Natural killer cell (primary cell): ENCODE measurements around the gene AATF. TPM values are rescaled to one million over a fixed set of nuclear protein-coding genes. Genes with fewer than 3 reads are reported as not detected.

ENCODE experiments used
- ATAC-seq, 3 donors: fragments of 150-1000 bp in 2 of 3; fragments of 200-7000 bp in 1 of 3; cut with Tn5 transposase; 1 replicate in 1 of 3; 2 replicates in 2 of 3; pipeline ENCODE4 v1.10.0; 2021; ENCODE audit warnings: mild to moderate bottlenecking in 2 of 3, moderate library complexity in 2 of 3
- DNase-seq, 2 donors: peaks; one replicate each; pipeline versions ENCODE4 v3.0.0 to v3.0.0-alpha.2; 2013 to 2021; ENCODE audit warnings: mixed read lengths in 1 of 2
- H3K27ac ChIP-seq: one replicate; pipeline ENCODE4 v1.5.1; 2013; ENCODE audit warnings: mild to moderate bottlenecking, low read length
- H3K27me3 ChIP-seq: one replicate; pipeline ENCODE4 v1.6.1; 2013; ENCODE audit warnings: low read length; ENCODE audit not compliant: control insufficient read depth, insufficient read depth
- H3K36me3 ChIP-seq: one replicate; pipeline ENCODE4 v1.6.1; 2013; ENCODE audit warnings: low read length; ENCODE audit not compliant: control insufficient read depth, insufficient read depth
- H3K4me1 ChIP-seq: one replicate; pipeline ENCODE4 v1.6.1; 2013; ENCODE audit warnings: low read length; ENCODE audit not compliant: control insufficient read depth, insufficient read depth
- H3K4me3 ChIP-seq: one replicate; pipeline ENCODE4 v1.5.1; 2013; ENCODE audit warnings: low read length
- H3K9me3 ChIP-seq: one replicate; pipeline ENCODE4 v1.6.1; 2013; ENCODE audit warnings: low read length; ENCODE audit not compliant: control insufficient read depth, insufficient read depth
- H3K27ac Mint-ChIP-seq, 2 donors: one replicate each; pipeline ENCODE4 v1.8.0; 2022; ENCODE audit warnings: mild to moderate bottlenecking in 2 of 2, mixed read lengths in 2 of 2, moderate library complexity in 1 of 2
- H3K27me3 Mint-ChIP-seq, 2 donors: one replicate each; pipeline ENCODE4 v1.8.0; 2022; ENCODE audit warnings: low read depth in 2 of 2, mixed read lengths in 2 of 2
- H3K36me3 Mint-ChIP-seq: one replicate; pipeline ENCODE4 v1.8.0; 2022; ENCODE audit warnings: mixed read lengths
- H3K4me1 Mint-ChIP-seq, 2 donors: one replicate each; pipeline ENCODE4 v1.8.0; 2022; ENCODE audit warnings: mixed read lengths in 2 of 2
- H3K4me3 Mint-ChIP-seq: one replicate; pipeline ENCODE4 v1.8.0; 2022; ENCODE audit warnings: mild to moderate bottlenecking, moderate library complexity, mixed read lengths
- H3K9me3 Mint-ChIP-seq, 2 donors: one replicate each; pipeline ENCODE4 v1.8.0; 2022; ENCODE audit warnings: mixed read lengths in 2 of 2
- CTCF ChIP-seq: fragments of 200-600 bp; IDR thresholded peaks from one replicate; pipeline ENCODE4 v1.8.0; 2022; ENCODE audit warnings: antibody characterized with exemption
- WGBS: methylation state at CpG from one replicate; pipeline ENCODE4 v1.1.7; 2013; ENCODE audit warnings: missing lambda C conversion rate; ENCODE audit not compliant: insufficient coverage; 5-methylcytosine and 5-hydroxymethylcytosine counted together
- intact Hi-C: fragments of 100-400 bp; cut with micrococcal nuclease; formaldehyde crosslinking; loops from one replicate; pipeline ENCODE4 v1.14.2; 2022
- total RNA-seq, 4 donors: library from RNA; stranded (reverse); fragments of 120-200 nt in 1 of 4; gene quantifications; one replicate each; pipeline versions ENCODE4 v1.2.3 to v1.2.4, GENCODE V29; 2013 to 2022

Gene AATF
- total RNA-seq, 3 donors from 2014 or later (not counting 1 experiment from before 2014, with no cell fraction given), result 60.1 to 67.2 (median 63.2) TPM

GRCh38 chr17:37060094-37060493 is 111.3 kb downstream of the AATF start:
- H3K36me3 Mint-ChIP-seq, result no peaks in the 10 kb centered on the region
- intact Hi-C loops, result no loop called here
- H3K27ac ChIP-seq, result no peak overlapping the region
- no peaks in the 10 kb centered on the region for H3K27me3 ChIP-seq
- H3K27ac Mint-ChIP-seq, result no peak overlapping the region
- peaks cover 15% of the 10 kb centered on the region for H3K36me3 ChIP-seq
- WGBS, result 93% methylated on average over 6 of the region's 6 CpGs
- no peaks in the 10 kb centered on the region for H3K9me3 Mint-ChIP-seq
- no peak for TF ChIP-seq CTCF
- H3K4me1 Mint-ChIP-seq, result no peaks in the 10 kb centered on the region
- no peak overlapping the region for H3K4me3 ChIP-seq
- H3K4me3 Mint-ChIP-seq, result no peak overlapping the region
- no peaks in the 10 kb centered on the region for H3K4me1 ChIP-seq
- no peaks in the 10 kb centered on the region for H3K9me3 ChIP-seq
- ATAC-seq (no peak), DNase-seq (no peak)
- H3K27me3 Mint-ChIP-seq, result no peaks in the 10 kb centered on the region

GRCh38 chr17:37060928-37061327 is 112.2 kb downstream of the AATF start:
- H3K27ac Mint-ChIP-seq, result no peak overlapping the region
- 56% methylated on average over 6 of the region's 7 CpGs for WGBS
- H3K4me3 ChIP-seq, result no peak overlapping the region
- intact Hi-C loops, result no loop called here
- no peaks in the 10 kb centered on the region for H3K4me1 ChIP-seq
- no peaks in the 10 kb centered on the region for H3K4me1 Mint-ChIP-seq
- no peaks in the 10 kb centered on the region for H3K27me3 ChIP-seq
- no peaks in the 10 kb centered on the region for H3K27me3 Mint-ChIP-seq
- DNase-seq (no peak), ATAC-seq (no peak)
- H3K36me3 ChIP-seq, result peaks cover 14% of the 10 kb centered on the region
- no peaks in the 10 kb centered on the region for H3K9me3 ChIP-seq
- TF ChIP-seq CTCF, result no peak
- H3K4me3 Mint-ChIP-seq, result no peak overlapping the region
- no peak overlapping the region for H3K27ac ChIP-seq
- no peaks in the 10 kb centered on the region for H3K36me3 Mint-ChIP-seq
- no peaks in the 10 kb centered on the region for H3K9me3 Mint-ChIP-seq

GRCh38 chr17:37062021-37062420 is 113.3 kb downstream of the AATF start:
- Mint-ChIP-seq H3K4me1 (peaks cover 0 to 1% of the 10 kb centered on the region in 2 donors), H3K27ac (no peak overlapping the region)

More at GRCh38 chr17:37062021-37062420, 113.3 kb downstream of the AATF start:
- 93% methylated on average over 9 of the region's 9 CpGs for WGBS
- intact Hi-C loops, result no loop called here
- DNase-seq (no peak), ATAC-seq (no peak)
- H3K27me3 Mint-ChIP-seq, result peaks cover 3 to 7% of the 10 kb centered on the region in 2 donors
- Histone ChIP-seq H3K4me1 (no peaks in the 10 kb centered on the region), H3K27ac (no peak overlapping the region), H3K36me3 (peaks cover 3% of the 10 kb centered on the region), H3K4me3 (no peak overlapping the region), H3K27me3 (no peaks in the 10 kb centered on the region), H3K9me3 (no peaks in the 10 kb centered on the region)
- no peak overlapping the region for H3K4me3 Mint-ChIP-seq
- no peaks in the 10 kb centered on the region for H3K9me3 Mint-ChIP-seq
- TF ChIP-seq CTCF, result no peak
- no peaks in the 10 kb centered on the region for H3K36me3 Mint-ChIP-seq
